GM12875 (cell line): ENCODE data around the gene C9orf85.

Experiments
- H3K4me3 ChIP-seq: one replicate; pipeline ENCODE4 v1.5.1; 2011; ENCODE audit warnings: low read depth, low read length, control low read depth
- CTCF ChIP-seq: IDR thresholded peaks from 2 replicates; pipeline ENCODE4 v1.5.1; 2011; ENCODE audit warnings: low read depth, mild to moderate bottlenecking, control low read depth, inconsistent platforms, low read length, moderate library complexity, borderline replicate concordance; ENCODE audit not compliant: insufficient read depth

C9orf85 gene

GRCh38 chr9:72012646-72013045 lies 101.2 kb downstream of the C9orf85 start:
- no peak for TF ChIP-seq CTCF

GRCh38 chr9:72013292-72013760 lies 101.9 kb downstream of the C9orf85 start:
- no peak for TF ChIP-seq CTCF
- H3K4me3 ChIP-seq: no peak overlapping the region

More at GRCh38 chr9:72012646-72013045, 101.2 kb downstream of the C9orf85 start:
- H3K4me3 ChIP-seq: no peak overlapping the region

- H3K4me3 ChIP-seq: no peak overlapping the region
- TF ChIP-seq CTCF: no peak
Observed at GRCh38 chr9:72022841-72023240, 111.4 kb downstream of the C9orf85 start.
